ENCODE data around the gene MACROD1. TPM values are rescaled to one million over a fixed set of nuclear protein-coding genes. Genes with fewer than 3 reads are reported as not detected.

Gene MACROD1
- total RNA-seq, 2 donors from 2014 or later, result 33.5 to 68.2 TPM

- intact Hi-C loops (cut with DNase I), result no loop called here
- H3K27ac ChIP-seq, result no peak overlapping the region
- 93% methylated on average over 9 of the region's 9 CpGs for WGBS
- no peak for TF ChIP-seq POLR2A (IDR thresholded peaks at IDR 0.05)
- TF ChIP-seq CTCF (IDR thresholded peaks at IDR 0.05), result no peak
- TF ChIP-seq POLR2AphosphoS5 (IDR thresholded peaks at IDR 0.05), result no peak
- H3K4me3 ChIP-seq, result no peak overlapping the region
- H3K4me1 ChIP-seq (replicated peaks), result no peaks in the 10 kb centered on the region
- no peaks in the 10 kb centered on the region for H3K27me3 ChIP-seq (replicated peaks; ENCODE audit: insufficient read depth)
- H3K36me3 ChIP-seq, result no peaks in the 10 kb centered on the region
- no peaks in the 10 kb centered on the region for H3K9me3 ChIP-seq
- DNase-seq (ENCODE audit: low spot score), result no peak
Measured at GRCh38 chr11:64107303-64107702, 58.6 kb downstream of the MACROD1 start.

- intact Hi-C loops (cut with DNase I), result no loop called here
- no peak for DNase-seq (ENCODE audit: low spot score)
- no peaks in the 10 kb centered on the region for H3K27me3 ChIP-seq (replicated peaks; ENCODE audit: insufficient read depth)
- no peaks in the 10 kb centered on the region for H3K9me3 ChIP-seq
- H3K36me3 ChIP-seq, result no peaks in the 10 kb centered on the region
- no peak overlapping the region for H3K4me3 ChIP-seq
- WGBS, result 91% methylated on average over 5 of the region's 5 CpGs
- no peaks in the 10 kb centered on the region for H3K4me1 ChIP-seq (replicated peaks)
- no peak overlapping the region for H3K27ac ChIP-seq
- TF ChIP-seq POLR2AphosphoS5 (IDR thresholded peaks at IDR 0.05) (no peak), POLR2A (IDR thresholded peaks at IDR 0.05) (no peak), CTCF (IDR thresholded peaks at IDR 0.05) (no peak)
Measured at GRCh38 chr11:64104632-64105031, 61.3 kb downstream of the MACROD1 start.

- 70% methylated on average over 13 of the region's 13 CpGs for WGBS
- no peak for TF ChIP-seq POLR2AphosphoS5 (IDR thresholded peaks at IDR 0.05)
- TF ChIP-seq CTCF (IDR thresholded peaks at IDR 0.05), result no peak
- TF ChIP-seq POLR2A (IDR thresholded peaks at IDR 0.05), result no peak
- intact Hi-C loops (cut with DNase I), result no loop called here
- Histone ChIP-seq H3K4me1 (replicated peaks) (no peaks in the 10 kb centered on the region), H3K36me3 (no peaks in the 10 kb centered on the region), H3K27me3 (replicated peaks; ENCODE audit: insufficient read depth) (no peaks in the 10 kb centered on the region), H3K4me3 (no peak overlapping the region), H3K27ac (no peak overlapping the region), H3K9me3 (no peaks in the 10 kb centered on the region)
- no peak for DNase-seq (ENCODE audit: low spot score)
Measured at GRCh38 chr11:64103277-64103985, 62.5 kb downstream of the MACROD1 start.

- H3K4me1 ChIP-seq (replicated peaks), result no peaks in the 10 kb centered on the region
- 76% methylated on average over 15 of the region's 15 CpGs for WGBS
- intact Hi-C loops (cut with DNase I), result no loop called here
- TF ChIP-seq POLR2A (IDR thresholded peaks at IDR 0.05), result no peak
- TF ChIP-seq CTCF (IDR thresholded peaks at IDR 0.05), result no peak
- no peak for TF ChIP-seq POLR2AphosphoS5 (IDR thresholded peaks at IDR 0.05)
- H3K9me3 ChIP-seq, result no peaks in the 10 kb centered on the region
- DNase-seq (ENCODE audit: low spot score), result no peak
- H3K36me3 ChIP-seq, result no peaks in the 10 kb centered on the region
- H3K4me3 ChIP-seq, result no peak overlapping the region
- H3K27me3 ChIP-seq (replicated peaks; ENCODE audit: insufficient read depth), result no peaks in the 10 kb centered on the region
- no peak overlapping the region for H3K27ac ChIP-seq
Measured at GRCh38 chr11:64102005-64102738, 63.7 kb downstream of the MACROD1 start.

Measured in prostate gland (tissue), 2 donors.